Stimulated activated CD8-positive, alpha-beta memory T cell treated with anti-CD3 and anti-CD28 coated beads, Interleukin-15, amount 100 ng/mL, for 24 hours (primary cell): ENCODE results near the gene CCM2.
"Not testable (repeated sequence)": the region's sequence is repeated elsewhere in the genome, so short reads cannot be mapped to it uniquely, and the experiment has no call there.

Source experiments
- DNase-seq: peaks from one replicate; pipeline ENCODE4 v3.0.0-alpha.2; 2020; ENCODE audit warnings: low read depth

Gene CCM2

GRCh38 chr7:45103958-45104843, 104.2 kb downstream of the CCM2 start:
- DNase-seq: no peak

GRCh38 chr7:45104844-45105587, 105.0 kb downstream of the CCM2 start:
- no peak for DNase-seq

- DNase-seq: no peak
Measured at GRCh38 chr7:45105588-45106188, 105.7 kb downstream of the CCM2 start.

DNA sequence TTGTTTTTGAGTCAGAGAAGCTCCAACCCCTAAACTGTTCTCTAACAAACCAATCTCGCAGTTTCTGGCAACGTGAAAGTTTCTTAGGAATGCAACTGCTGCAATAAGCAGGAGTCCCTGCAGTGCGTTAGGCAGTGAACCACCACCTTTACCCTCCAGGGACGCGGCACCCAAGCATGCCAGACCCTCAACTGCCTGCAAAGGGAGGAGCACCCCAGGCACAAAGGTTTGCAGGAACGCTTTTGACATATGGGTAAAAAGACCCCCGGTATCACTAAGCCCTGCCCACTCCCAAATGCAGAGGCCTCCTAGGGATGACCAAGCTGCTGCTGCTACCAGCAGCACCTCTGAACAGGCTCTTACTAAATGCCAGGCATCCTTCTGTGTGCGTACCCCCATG, 106.8 kb downstream of the CCM2 start:
- no peak for DNase-seq

- DNase-seq: no peak
Measured at GRCh38 chr7:45107356-45107755, 107.4 kb downstream of the CCM2 start.

DNA sequence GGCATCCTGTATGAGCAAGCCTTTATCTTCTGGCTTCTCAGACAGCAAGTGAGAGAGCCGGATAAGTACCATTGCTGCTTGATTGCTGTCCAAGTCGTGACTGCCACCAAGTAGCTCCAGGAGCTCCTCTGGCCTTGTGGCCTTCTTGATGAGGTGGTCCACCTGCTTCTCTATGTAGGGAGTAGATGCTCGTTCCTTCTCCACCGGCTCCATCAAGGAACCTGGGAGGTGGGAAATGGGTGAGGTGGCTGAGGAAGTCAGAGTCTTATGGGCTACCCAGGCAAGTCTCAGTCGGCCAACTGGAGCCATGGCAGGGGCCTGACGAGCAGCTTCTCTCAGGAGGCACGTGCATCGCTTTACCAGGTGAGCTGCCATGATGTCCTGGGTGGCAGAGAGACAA, 108.9 kb downstream of the CCM2 start:
- no peak for DNase-seq

- DNase-seq: peak; percentile 85
Measured at GRCh38 chr7:45111298-45112223, 111.6 kb downstream of the CCM2 start, which contains the start of gene TBRG4. Gene TBRG4, minus strand, starts transcription at chr7:45111697. Its CDS starts 2,460 bp downstream, at chr7:45109237.

GRCh38 chr7:45112648-45113047, 112.6 kb downstream of the CCM2 start:
- no peak for DNase-seq

DNA sequence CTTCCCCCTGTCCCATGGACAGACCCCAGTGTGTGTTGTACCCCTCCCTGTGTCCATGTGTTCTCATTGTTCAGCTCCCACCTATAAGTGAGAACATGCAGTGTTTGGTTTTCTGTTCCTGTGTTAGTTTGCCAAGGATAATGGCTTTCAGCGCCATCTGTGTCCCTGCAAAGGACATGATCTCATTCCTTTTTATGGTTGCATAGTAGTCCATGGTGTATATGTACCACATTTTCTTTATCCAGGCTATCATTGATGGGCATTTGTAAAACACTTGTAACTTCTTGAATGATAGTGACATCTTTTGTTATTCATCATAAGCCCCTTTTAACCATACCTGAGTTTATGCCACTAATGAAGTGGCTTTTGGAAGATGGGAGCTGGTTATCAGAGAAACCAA, 114.3 kb downstream of the CCM2 start:
- not testable (repeated sequence) for DNase-seq

DNA sequence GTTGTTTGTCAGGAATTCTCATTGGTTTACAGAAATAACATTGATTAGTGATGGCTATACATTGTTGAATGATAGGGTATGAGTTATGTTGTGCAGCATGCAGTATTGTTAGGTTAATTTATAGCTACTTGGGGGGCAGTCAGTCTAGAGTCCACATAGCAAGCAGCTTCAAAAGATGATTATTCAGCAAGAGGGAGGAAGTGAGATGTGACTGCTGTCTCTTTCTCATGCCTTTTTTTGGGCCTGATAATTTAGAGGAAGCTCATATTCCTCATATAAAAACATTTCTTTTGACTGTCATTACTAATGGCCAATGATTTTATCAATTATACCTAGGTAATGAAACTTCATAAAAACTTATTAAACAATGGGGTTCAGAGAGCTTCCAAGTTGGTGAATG, 114.9 kb downstream of the CCM2 start:
- no peak for DNase-seq

DNA sequence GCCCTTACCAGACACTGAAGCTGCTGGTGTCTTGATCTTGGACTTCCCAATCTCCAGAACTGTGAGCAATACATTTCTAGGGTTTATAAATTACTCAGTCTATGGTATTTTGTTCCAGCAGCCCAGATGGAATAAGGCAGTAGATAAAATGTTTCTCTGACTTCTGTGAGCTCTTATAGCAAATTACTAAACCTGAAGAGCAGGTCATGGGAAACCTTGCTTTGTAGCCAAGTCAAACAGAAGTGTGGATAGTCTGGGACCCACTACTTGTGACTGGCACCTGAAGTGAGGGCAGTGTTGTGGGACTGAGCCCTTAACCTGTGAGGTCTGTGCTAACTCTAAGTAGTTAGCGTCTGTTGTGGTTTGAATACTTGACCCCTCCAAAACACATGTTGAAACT, 116.0 kb downstream of the CCM2 start:
- DNase-seq: no peak

GRCh38 chr7:45117582-45117981, 117.6 kb downstream of the CCM2 start:
- no peak for DNase-seq

DNA sequence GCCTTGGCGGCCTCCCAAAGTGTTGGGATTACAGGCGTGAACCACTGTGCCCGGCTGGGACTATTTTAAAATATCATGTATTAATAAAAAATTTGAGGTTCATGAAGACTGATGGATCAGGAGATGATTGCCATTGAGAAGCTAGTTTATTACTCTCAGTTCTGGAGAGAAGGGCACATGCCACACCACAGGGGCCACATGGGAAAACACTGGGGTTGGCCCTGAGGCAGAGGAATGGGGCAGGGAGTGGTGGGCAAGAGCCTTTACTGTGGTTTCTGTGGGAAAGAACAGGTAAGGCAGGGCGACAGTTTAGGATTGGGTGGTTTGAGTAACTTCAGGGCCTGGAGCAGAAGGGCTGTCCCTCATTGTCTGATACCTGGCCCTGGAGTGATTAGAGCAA, 118.3 kb downstream of the CCM2 start:
- no peak for DNase-seq

DNA sequence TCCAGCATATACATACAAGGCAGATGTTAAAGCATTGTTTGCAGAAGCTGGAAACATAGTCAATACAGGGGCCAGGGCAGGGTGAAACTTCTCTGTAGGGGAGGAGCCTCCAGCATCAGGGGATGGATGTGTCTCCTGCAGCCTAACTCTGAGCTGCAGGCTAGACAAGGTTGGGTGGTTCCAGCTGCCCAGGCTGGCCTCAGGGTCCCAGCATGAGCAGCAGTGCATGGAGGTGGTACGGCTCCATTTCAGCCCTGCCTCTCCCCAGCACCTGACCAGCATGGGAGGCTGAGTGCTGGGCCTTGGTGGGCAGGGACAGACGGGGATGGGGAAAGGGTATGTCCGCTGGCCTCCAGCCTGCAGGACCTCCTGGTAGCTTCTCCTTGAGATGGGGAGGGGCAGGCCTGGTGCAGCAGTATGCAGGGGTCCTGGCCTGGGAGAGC, 118.9 kb downstream of the CCM2 start:
- DNase-seq: no peak

DNA sequence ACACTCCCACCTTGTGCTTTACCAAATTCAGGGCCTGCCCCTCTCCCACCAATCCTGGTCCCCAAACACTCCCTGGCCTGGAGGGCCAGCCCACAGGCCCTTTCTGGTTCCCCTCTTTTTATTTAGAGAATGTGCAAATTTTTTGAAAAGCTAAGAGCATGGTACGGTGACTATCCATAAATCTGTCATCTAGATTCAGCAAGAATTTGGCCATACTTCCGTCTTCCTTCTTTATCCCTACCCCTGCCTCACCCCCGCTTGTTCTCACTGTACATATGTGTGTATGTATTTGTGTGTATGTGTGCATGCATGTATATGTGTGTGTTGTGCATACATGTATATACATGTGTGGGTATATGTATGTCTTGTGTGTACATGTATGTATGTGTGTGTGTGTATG, 119.5 kb downstream of the CCM2 start:
- no peak for DNase-seq

DNA sequence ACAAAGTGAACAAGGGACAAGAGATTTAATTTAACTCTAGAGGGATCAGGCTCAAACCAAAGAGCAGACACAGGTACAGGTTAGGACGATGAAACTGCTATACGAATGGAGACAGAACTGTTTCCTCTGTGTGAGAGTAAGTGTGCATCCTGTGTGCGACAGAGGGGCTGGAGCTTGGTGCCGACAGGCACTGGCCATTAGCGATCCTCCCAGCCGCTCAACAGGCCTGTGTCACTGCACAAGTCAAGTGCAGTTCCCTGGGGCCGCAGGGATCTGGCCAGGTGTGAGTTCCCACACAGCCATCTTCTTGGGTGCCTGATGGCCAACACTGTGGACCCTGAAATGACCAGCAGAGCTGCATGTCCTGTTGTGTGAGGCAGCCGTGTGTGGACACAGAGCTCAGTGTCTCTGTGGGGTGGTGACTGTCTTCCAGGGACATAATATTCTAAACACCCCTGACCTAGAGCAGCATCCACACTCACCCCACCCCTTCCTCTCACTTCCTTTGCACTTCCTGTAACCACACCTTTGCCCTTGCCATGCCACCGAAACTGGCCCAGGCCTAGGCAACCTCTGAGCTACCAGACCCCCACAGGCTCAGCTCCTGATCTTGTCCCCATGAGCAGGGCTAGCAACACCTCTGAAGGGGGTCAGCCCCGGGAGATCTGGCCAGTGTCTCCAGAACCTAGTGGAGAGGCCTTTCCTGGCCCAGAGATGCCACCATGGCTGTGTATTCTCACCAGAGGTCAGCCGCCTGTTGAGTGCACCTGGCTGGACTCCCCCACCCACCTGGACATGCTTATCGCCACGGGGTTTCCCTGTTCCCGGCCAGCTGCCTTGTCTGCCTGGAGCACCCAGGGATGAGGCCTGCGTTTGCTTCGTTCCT, 123.2 kb downstream of the CCM2 start:
- DNase-seq: no peak

DNA sequence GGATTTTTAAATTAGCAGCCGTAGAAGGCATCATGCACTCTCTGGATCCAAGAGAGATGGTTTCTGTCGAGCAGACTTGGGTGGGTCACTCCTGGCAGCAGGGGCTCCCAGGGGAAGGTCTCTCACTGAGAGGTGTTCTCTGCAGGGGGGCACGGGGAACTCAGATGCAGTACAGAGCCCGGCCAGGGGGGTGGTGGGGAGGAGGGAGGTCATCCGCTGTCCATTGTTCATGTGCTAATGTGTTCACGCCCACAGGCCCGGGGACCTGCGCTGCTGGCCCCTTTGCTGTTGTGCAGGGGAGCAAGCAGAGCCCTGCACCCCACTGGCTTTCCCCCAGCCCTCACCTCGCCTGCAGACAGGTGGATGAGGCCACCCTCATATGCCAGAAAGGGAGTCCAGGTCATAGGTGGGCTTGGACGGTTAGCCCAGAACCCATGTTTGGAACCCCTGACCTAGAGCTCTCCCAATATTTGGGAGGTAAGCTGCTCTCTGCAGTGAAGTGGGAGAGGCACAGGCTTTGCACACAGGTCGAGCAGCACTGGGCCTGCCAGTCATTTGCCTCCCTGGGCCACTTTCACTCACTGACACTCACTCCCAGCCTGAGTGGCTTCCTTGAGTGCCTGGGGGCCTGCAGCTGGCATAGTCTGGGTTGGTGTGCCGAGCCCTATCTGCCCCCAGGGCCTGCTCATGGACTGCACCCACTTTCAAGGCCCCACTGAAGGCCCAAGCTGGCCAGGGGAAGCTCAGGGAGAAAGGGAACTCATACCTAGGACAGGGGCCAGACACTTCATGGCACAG, 124.1 kb downstream of the CCM2 start:
- DNase-seq: no peak

GRCh38 chr7:45125193-45125904, 125.3 kb downstream of the CCM2 start:
- DNase-seq: no peak
